HG02852 (cell line): ENCODE measurements around the gene ANGPTL2.

ENCODE experiments used
- ATAC-seq: cut with Tn5 transposase; IDR thresholded peaks from one replicate; pipeline ENCODE4 v1.9.1; 2021; ENCODE audit warnings: mild to moderate bottlenecking, moderate library complexity; ENCODE audit not compliant: unreplicated experiment

ANGPTL2 gene

DNA sequence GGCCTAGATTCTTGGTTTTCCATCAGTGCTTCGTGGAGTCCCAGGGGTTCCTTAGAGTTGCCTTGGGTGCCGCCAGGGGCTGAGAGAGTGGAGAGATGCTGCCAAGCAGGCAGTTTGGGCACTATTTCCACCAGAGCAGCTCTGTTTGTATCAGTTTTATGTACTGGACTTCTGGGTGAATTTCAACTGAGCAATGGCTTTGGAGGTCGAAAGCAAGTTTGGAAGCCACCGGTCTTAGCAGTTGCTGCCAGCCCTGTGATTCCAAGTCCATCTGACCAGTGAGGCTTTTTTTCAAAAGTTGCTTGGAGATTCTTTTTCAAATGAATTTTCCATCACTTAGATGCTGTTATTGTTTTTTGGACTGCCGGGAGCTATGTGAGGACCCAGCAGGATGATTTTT lies 68.5 kb downstream of the ANGPTL2 start:
- ATAC-seq = no peak

DNA sequence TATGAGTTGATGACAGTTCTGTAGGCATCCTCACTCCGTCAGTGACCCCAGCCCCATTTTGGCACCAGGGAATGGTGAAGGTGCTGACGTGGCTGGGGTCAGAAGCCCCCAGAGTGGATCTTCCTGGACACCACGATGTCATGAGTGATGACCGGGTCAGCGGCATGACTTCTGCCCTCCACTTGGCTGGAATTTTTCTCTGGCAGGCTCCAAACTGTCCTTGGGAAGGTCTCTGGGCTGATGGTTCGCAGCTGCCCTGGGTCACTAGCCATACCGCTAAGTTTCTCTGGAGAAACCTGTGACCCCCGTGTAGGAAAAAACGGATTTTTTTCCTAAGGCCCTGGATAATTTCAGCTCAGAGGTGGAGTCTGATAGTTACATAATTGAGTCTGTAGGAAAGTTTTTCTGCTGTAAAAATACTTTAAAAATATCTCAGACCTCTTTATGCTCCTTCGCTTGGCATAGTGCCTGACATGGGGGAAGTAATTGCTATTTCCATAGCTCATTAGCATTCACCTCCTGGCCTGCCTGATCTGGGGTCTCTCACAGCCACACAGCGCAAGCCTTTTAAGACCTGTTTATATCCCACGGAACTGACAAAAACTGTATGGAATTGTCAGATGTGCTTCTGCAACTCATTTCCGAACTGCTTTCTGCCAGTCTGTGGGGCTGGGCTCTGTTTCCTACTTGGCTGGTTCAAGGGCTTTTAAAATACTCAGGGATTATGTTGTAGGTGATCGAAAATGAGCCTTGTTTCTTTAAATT lies 69.2 kb downstream of the ANGPTL2 start:
- ATAC-seq = no peak

DNA sequence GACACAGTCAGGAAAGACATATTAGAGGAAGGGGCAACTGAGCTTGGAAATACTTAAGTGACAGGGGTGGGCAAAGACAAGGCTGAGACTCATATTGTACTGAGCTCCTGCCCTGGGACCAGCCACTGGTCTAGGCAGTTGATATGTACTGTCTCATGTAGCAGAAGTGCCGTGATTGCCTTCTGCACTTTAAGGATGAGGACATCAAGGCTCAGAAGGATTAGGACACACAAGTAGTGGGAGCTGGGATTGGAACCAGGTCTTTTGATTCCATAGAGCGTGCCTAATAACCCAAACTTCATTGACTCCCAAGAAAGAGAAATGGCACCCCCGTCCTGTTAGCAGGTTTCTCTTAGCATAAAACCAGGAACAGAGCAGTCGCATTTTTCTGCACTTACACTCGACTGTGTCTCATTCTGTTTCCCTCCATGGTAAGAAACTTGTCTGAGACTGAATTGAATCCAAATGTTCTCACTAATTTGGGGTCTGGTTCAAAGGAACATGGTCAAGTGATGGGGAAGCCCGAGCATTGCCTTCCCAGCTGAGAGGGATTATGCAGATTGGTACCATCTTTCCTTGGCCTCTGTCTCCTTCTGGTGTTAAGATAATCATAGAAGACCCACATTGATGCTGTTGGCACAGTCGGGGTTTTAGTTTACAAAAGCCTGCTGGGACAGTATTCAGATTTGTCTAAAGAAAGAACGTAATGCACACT lies 70.4 kb downstream of the ANGPTL2 start:
- no peak for ATAC-seq

DNA sequence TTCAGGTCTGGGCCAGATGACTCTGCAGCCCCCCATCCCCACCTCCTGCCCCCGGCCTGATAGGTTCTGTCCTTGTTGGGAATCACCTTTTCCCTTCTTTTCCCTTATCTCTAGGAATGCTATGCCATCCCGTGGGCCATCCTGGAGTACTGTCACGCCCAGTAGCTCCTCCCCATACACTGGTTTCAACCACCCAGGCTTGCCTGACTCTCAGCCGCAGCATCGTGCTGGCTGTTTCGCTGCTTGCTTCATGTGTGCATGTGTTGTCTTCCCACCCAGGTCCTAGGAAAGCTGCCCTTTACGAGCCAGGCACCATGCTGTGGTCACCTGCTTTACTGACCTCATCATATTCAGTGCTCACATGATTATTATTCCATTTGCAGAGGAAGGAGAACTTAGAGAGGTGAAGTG lies 71.8 kb downstream of the ANGPTL2 start:
- no peak for ATAC-seq

DNA sequence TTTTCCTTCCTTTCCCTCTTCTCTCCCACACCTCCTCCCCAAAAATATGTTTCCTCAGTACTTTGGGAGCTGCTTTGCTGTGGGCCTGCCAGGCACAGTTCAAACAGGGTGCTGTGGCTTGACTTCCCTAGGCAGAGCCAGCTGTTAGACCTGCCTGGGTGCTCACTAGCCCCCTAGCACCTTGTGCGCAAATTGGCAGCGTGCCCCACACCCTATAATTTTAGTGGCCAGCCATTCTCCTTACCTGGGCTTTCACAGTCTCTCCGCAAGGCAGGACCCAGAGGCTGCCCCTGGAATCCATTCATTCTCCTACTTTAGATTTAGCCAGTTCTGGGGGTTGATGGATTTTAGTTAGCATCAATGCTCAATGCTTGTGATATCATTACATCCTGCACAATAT lies 72.3 kb downstream of the ANGPTL2 start:
- no peak for ATAC-seq

DNA sequence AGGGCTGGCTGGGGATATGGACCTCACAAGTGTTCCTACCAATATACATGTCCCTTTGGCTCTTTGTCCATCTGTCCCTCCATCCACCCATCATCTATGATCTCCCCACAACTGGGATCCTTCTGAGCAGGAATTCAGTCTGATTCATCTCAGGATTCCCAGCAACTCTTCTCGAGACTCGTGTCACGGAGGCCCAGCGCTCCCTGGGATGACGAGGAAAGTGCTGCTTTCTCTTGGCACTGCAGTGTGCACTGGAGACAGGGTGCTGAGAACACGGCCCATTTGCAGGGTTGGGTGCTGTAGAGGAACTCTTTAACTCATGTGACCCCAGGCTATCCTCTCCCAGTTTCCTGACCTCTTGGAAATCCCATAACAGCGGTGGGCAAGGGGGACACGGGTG lies 72.9 kb downstream of the ANGPTL2 start:
- ATAC-seq = no peak

DNA sequence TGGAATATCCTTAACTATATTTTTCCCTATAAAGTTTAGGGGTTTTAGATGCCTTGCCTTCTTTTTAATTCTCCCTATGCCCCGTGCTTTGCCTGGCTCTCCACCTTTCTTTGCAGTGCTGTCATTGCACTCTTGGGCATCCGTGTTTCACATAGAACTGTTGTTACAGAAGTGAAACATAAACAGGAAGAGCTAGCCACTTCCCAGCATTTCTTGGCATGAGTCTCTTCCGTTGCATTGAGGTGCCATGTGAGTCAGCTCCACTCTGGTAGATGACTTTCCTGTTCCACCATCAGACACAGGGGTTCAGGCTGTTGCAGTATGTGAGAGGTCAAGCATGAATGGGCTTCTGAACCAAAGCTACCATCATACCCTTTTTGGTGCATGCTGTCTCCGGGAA lies 73.4 kb downstream of the ANGPTL2 start:
- no peak for ATAC-seq

DNA sequence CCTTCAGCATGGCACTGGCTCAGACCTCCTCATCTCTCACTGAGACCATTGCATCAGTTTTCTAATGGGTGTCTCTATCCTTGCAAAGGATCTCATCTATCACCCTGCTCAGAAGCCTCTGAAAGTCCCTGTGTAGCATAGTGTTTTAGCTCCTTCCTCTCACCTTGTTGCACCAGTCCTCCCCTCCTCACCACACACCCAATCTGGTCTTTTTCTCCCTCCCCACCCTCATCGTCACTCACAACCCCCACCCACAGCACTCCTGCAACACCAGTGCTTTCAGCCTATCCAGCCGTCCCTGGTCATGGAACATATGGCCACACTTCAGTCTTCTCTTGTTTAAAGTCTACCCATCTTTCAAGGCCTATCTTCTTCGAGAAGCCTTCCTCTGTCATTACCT lies 74.5 kb downstream of the ANGPTL2 start:
- ATAC-seq = no peak

DNA sequence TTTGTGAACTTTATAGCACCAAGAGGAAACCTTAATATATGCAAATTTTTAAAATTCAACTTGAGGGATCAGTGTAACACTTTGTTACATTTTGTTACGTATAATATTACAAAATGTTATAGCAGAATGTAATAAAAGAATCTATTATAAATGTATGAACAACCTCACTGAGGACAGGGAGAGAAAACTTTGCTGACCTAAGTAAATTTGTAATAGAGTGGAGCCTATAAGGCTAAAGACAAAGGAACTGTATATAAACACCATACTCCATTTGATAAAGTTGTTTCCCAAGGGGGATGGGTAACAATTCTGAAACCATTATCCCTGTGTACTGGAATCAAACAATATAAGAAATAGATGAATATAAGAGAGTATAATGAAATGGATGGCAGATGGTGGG lies 77.3 kb downstream of the ANGPTL2 start:
- ATAC-seq = no peak

DNA sequence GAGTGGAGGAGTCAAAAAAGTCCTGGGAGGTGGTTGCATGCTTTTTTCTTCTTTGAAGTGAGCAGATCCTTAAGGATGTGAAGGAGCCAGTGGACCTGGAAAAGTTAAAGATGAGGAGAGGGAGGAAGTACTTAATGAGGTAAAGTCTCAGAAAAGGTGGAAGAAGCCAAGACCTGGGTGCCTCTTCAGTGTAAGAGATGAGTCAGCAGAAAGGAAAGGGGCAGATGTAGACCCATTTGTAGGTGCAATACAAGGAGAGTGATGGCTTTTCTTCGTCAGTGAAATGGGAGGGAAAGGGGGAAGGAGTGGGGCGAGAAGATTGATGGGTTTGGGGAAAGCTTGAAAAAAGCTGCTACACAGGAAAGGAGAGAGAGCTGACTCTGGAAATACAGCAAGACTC lies 82.9 kb downstream of the ANGPTL2 start:
- ATAC-seq = no peak

DNA sequence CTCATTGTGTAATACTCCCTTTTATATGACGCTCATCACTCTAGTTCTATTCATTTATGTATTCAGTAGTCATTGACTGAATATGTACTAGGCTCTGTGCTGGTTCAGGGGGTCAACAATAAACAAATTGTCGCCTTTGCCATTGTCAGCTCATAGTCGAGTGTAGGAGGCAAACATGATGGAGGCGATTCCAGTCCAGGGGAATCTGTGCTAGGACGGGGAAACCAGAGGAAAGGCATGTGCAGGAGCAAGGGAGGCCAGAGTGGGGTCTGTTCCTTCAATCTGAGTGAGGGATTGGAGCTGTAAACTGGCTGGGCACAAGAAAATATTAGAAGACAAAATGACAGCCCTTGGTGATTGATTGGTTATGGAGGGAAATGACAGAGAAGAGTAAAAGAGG lies 83.9 kb downstream of the ANGPTL2 start:
- ATAC-seq = no peak
